ENCODE data around the gene USP34. TPM values are rescaled to one million over a fixed set of nuclear protein-coding genes. Genes with fewer than 3 reads are reported as not detected.

The USP34 gene
- total RNA-seq, 1 donor from 2014 or later = 93.8 TPM

DNA sequence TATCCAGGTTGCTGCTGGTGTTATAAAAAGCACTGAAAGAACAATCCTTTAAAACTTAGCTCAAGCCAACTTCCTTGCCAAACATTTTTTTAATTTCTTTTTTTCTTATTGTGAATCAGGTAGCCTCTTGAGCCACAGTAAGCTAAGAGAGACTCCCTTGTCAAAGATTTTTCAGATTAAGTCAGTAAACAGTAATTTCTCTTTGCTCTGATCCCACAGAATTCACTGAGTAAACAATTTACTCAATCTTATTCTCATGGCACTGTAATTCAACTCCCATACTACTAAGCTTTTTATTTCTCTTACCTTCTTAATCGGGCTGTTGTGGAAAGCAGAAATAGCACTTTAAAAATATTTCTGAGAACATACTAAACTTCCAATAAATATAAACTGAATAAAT is 226.2 kb downstream of the USP34 start:
- Mint-ChIP-seq H3K9me3 (no peaks in the 10 kb centered on the region), H3K36me3 (ENCODE audit: low read depth) (peaks cover 52% of the 10 kb centered on the region), H3K4me3 (no peak overlapping the region), H3K27me3 (no peaks in the 10 kb centered on the region), H3K27ac (no peak overlapping the region), H3K4me1 (peaks cover 4% of the 10 kb centered on the region)
- DNase-seq = no peak
- intact Hi-C loops (cut with micrococcal nuclease) = no loop called here

DNA sequence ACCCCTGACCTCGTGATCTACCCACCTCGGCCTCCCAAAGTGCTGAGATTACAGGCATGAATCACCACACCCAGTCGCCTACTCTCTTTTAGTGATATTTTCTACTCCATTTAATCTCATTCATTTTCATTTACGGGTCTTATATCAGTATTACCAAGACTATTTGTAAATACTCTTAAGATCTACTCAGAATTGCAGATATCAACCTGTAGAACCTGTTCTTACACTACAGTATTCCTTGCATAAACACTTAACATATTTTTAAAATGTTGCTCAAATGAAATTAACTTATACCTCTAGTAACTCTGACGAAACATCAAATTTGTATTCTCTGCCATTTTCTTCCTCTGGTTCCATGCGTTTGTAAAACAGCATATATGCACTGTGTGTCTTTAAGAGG is 229.6 kb downstream of the USP34 start:
- Mint-ChIP-seq H3K4me1 (peaks cover 14% of the 10 kb centered on the region), H3K9me3 (peaks cover 4% of the 10 kb centered on the region), H3K27me3 (no peaks in the 10 kb centered on the region), H3K4me3 (no peak overlapping the region), H3K36me3 (ENCODE audit: low read depth) (peaks cover 44% of the 10 kb centered on the region), H3K27ac (no peak overlapping the region)
- intact Hi-C loops (cut with micrococcal nuclease) = no loop called here
- no peak for DNase-seq

DNA sequence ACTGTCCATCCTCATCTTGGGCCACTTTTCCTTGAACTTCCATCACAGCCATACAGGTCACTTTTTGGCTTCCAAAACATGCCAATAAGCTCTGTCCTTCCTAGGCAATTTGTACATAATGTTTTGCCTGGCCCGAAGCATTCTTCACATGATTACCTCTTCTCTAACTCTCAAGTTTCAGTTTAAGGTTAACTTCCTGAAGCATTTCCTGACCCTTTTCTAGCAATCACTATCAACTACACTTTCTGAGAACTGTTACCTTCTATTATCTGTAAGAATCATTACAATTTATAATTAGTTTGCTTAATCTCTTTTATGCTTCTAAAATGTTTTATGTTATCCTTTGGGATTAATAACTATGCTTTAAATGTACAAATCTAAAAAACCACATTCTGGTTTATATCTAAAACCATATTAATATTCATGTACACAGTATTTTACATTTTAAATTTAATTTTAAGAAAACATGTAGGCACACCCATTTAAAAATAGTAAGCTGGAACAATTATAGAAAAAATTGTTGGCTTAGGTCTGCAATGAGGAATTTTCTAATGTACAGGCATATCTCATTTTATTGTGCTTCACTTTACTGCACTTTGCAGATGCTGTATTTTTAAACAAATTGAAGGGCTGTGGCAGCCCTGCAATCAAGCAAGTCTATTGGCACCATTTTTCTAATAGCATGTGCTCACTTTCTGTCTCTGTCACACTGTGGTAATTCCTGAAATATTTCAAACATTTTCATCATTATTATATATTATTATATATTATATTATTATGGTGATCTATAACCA is 232.5 kb downstream of the USP34 start:
- Mint-ChIP-seq H3K9me3 (peaks cover 4% of the 10 kb centered on the region), H3K27me3 (no peaks in the 10 kb centered on the region), H3K4me3 (peak overlapping the region; percentile 78), H3K36me3 (ENCODE audit: low read depth) (peaks cover 44% of the 10 kb centered on the region), H3K4me1 (peaks cover 16% of the 10 kb centered on the region), H3K27ac (peak overlapping the region; percentile 83)
- intact Hi-C loops (cut with micrococcal nuclease) = no loop called here
- no peak for DNase-seq

DNA sequence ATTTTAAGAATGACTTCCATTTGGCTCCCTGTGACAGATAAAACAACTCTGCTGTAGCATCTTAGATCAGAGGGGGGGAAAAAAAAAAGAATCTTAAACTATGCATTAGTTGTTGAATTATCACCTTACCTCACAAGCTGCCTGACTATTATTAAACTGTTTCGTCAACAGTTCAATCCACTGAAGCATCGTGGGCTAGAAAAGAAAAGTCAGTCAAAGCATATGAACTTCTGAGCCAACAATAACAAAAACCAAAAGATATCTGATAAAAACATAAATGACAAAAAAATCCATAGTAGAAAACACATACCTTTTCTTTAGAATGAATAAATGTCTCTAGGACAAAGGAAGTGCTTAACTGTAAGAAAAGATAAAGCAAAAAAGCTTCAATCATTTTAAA is 235.2 kb downstream of the USP34 start:
- no peak overlapping the region for H3K27ac Mint-ChIP-seq

DNA sequence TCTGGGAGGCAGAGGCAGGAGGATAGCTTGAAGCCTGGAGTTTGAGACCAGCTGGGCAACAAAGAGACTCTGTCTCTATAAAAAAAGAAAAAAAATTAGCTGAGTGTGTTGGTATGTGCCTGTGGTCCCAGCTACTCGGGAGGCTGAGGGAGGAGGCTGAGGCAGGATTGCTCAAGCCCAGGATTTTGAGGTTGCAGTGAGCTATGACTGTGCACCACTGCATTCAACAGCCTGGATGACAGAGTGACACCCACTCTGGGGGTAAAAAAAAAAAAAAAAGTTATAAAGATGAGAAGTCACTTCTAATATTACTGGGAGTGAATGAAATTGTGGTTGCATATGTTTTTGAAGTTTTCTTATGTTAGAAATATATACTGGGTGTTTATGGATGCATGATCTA is 237.3 kb downstream of the USP34 start:
- H3K27me3 Mint-ChIP-seq = no peaks in the 10 kb centered on the region
- intact Hi-C loops (cut with micrococcal nuclease) = no loop called here
- peaks cover 46% of the 10 kb centered on the region for H3K36me3 Mint-ChIP-seq (ENCODE audit: low read depth)
- no peak for DNase-seq
- no peak overlapping the region for H3K27ac Mint-ChIP-seq
- H3K4me3 Mint-ChIP-seq = no peak overlapping the region
- H3K4me1 Mint-ChIP-seq = peaks cover 11% of the 10 kb centered on the region
- peaks cover 4% of the 10 kb centered on the region for H3K9me3 Mint-ChIP-seq

More for the DNA sequence above, 235.2 kb downstream of the USP34 start:
- H3K27me3 Mint-ChIP-seq = no peaks in the 10 kb centered on the region
- peaks cover 46% of the 10 kb centered on the region for H3K36me3 Mint-ChIP-seq (ENCODE audit: low read depth)
- no peak overlapping the region for H3K4me3 Mint-ChIP-seq
- peaks cover 14% of the 10 kb centered on the region for H3K4me1 Mint-ChIP-seq
- H3K9me3 Mint-ChIP-seq = peaks cover 4% of the 10 kb centered on the region
- no peak for DNase-seq
- intact Hi-C loops (cut with micrococcal nuclease) = no loop called here

DNA sequence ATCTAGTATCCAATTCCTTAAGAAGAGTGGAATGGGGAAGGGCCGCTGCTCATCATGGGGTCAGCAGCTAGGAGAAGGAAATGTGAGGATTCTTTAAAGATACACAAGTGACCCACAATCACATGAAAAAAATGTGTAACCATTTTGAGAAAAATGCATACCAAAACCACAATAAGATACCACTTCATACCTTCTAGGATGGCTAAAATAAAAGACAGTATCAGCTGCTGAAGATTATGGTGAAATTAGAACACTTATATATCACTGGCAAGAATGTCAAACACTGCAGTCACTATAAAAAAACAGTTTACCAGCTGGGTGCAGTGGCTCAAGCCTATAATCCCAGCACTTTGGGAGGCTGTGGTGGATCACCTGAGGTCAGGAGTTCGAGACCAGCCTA is 241.0 kb downstream of the USP34 start:
- DNase-seq = no peak
- peaks cover 51% of the 10 kb centered on the region for H3K36me3 Mint-ChIP-seq (ENCODE audit: low read depth)
- no peak overlapping the region for H3K27ac Mint-ChIP-seq
- H3K27me3 Mint-ChIP-seq = no peaks in the 10 kb centered on the region
- intact Hi-C loops (cut with micrococcal nuclease) = loop anchor here (10.0 kb wide), 1 partner anchor 75 kb away; no protein-coding TSS in a partner anchor
- peaks cover 6% of the 10 kb centered on the region for H3K4me1 Mint-ChIP-seq
- no peak overlapping the region for H3K4me3 Mint-ChIP-seq
- H3K9me3 Mint-ChIP-seq = no peaks in the 10 kb centered on the region

DNA sequence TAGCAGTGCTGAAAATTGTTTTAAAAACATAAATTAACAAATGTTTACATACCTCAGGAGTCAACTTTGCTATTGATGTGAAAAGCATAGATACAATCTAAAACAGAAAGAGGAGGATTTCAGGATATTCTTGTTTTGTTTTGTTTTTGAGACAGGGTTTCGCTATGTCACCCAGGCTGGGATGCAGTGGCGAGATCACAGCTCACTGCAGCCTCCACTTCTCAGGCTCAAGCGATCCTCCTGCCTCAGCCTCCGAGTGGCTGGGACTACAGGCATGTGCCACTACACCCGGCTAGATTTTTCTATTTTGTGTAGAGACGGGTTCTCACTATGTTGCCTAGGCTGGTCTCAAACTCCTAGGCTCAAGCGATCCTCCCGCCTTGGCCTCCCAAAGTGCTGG is 248.3 kb downstream of the USP34 start:
- DNase-seq = no peak
- Mint-ChIP-seq H3K36me3 (ENCODE audit: low read depth) (peaks cover 57% of the 10 kb centered on the region), H3K9me3 (peaks cover 8% of the 10 kb centered on the region), H3K27me3 (no peaks in the 10 kb centered on the region), H3K4me1 (peaks cover 2% of the 10 kb centered on the region), H3K27ac (no peak overlapping the region), H3K4me3 (no peak overlapping the region)
- intact Hi-C loops (cut with micrococcal nuclease) = loop anchor here (10.0 kb wide), 1 partner anchor 82 kb away; no protein-coding TSS in a partner anchor

DNA sequence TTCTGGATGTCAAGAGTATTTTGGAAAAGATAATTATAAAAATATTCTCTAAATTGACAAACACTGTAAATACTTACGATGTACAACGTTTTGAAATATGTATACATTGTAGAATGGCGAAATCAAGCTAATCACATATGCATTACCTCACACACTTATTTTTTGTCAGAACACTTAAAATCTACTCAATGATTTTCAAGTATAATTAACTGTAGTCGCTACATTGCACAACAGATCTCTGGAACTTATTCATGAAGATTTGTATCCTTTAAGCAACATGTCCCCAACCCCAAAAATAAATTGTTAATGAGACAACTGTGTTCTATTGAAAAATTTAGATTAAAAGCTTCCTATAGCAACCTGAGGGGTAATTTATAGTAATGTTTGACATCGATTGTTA is 249.1 kb downstream of the USP34 start:
- H3K36me3 Mint-ChIP-seq (ENCODE audit: low read depth) = peaks cover 55% of the 10 kb centered on the region
- H3K9me3 Mint-ChIP-seq = peaks cover 8% of the 10 kb centered on the region
- no peaks in the 10 kb centered on the region for H3K27me3 Mint-ChIP-seq
- H3K4me1 Mint-ChIP-seq = peaks cover 2% of the 10 kb centered on the region
- no peak overlapping the region for H3K27ac Mint-ChIP-seq
- intact Hi-C loops (cut with micrococcal nuclease) = loop anchor here (10.0 kb wide), 1 partner anchor 83 kb away; no protein-coding TSS in a partner anchor
- DNase-seq = no peak
- no peak overlapping the region for H3K4me3 Mint-ChIP-seq

DNA sequence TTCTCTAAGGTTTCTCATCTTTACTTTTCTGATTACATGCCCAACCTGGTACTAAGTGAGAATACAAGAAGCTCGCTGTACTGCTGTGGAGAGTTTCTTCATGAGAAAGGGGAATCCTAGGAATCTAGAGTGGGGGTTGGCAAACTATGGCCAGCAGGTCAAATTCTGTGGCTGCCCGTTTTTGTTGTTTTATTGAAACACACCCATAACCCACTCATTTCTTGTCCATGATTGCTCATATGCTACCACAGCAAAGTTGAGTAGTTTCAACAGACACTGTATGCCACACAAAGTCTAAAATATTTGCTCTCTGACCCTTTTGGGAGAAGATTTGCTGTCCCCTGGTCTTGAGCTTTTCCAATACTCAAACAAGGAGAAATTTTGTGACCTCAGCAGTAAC is 250.1 kb downstream of the USP34 start:
- peaks cover 8% of the 10 kb centered on the region for H3K9me3 Mint-ChIP-seq
- H3K27ac Mint-ChIP-seq = no peak overlapping the region
- no peaks in the 10 kb centered on the region for H3K27me3 Mint-ChIP-seq
- peaks cover 49% of the 10 kb centered on the region for H3K36me3 Mint-ChIP-seq (ENCODE audit: low read depth)
- DNase-seq = no peak
- intact Hi-C loops (cut with micrococcal nuclease) = loop anchor here (10.0 kb wide), 1 partner anchor 84 kb away; no protein-coding TSS in a partner anchor
- H3K4me3 Mint-ChIP-seq = no peak overlapping the region
- H3K4me1 Mint-ChIP-seq = no peaks in the 10 kb centered on the region

DNA sequence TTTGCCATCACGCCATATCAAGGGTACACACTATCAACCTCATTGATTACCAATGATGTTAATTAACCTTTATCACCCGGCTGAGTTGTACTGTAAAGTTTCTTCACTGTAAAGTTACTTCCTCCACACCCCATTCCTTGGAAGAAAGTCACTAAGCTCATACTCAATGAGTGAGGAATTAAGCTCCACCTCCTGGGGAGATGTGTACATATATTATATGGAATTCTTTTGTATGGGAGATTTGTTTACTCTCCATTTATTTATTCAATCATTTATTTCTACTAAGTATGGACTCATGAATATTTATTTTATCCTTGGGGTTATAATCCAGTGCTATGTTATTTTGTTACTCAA is 252.1 kb downstream of the USP34 start:
- no peak overlapping the region for H3K4me3 Mint-ChIP-seq
- peaks cover 8% of the 10 kb centered on the region for H3K9me3 Mint-ChIP-seq
- H3K36me3 Mint-ChIP-seq (ENCODE audit: low read depth) = peaks cover 48% of the 10 kb centered on the region
- no peak overlapping the region for H3K27ac Mint-ChIP-seq
- no peaks in the 10 kb centered on the region for H3K4me1 Mint-ChIP-seq
- H3K27me3 Mint-ChIP-seq = no peaks in the 10 kb centered on the region
- intact Hi-C loops (cut with micrococcal nuclease) = no loop called here
- DNase-seq = no peak

DNA sequence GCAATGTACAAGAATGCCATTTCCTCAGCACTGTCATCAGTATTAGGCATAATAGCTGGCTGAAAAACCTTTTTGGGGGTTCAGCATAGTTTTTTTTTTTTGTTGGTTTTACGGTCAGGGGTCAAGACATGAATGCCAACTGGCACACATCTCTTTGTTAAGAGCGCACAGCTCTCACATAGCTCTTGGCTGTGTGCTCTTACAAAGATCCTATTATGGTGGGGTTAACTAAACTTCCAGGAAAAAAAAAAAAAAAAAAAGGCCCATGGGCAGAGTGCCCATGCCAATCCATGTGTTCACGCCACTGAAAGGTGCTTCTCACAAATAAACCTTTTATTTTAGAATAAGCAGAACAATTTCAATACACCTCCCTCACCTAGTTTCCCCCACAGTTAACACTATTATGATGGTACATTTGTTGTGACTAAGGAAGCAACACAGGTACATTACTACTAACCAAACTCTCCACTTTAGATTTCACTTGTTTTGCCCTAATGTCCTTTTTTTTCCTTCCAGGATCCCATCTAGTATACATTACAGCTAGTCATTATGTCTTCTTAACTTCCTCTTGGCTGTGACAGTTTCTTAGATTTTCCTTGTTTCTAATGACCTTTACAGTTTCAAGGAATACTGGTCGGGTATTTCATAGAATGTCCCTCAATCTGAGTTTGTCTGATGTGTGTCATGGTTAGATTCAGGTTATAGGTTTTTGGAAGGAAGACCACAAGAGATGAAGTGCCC is 252.6 kb downstream of the USP34 start:
- intact Hi-C loops (cut with micrococcal nuclease) = no loop called here
- no peak for DNase-seq
- H3K27ac Mint-ChIP-seq = no peak overlapping the region
- no peaks in the 10 kb centered on the region for H3K27me3 Mint-ChIP-seq
- peaks cover 47% of the 10 kb centered on the region for H3K36me3 Mint-ChIP-seq (ENCODE audit: low read depth)
- H3K4me1 Mint-ChIP-seq = no peaks in the 10 kb centered on the region
- H3K9me3 Mint-ChIP-seq = peaks cover 8% of the 10 kb centered on the region
- H3K4me3 Mint-ChIP-seq = no peak overlapping the region

DNA sequence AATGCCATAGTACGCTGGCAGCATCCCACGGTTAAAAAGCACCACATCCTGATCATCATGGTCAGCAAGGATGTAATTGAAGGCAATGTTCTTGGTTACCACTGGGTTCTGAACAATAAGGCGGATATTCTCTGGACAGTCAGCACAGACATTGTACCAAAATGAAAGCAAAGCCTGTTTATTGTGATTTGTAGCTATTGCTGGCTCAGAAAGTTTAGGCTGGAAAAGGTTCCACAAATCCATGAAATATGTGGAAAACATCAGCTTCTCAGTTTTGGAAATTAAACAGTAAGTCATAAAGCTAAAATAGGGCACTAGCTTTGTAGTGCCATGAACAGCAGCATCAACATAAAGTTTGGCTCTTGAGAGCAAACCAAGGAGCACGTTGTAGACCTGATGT is 256.7 kb downstream of the USP34 start:
- Mint-ChIP-seq H3K27ac (no peak overlapping the region), H3K4me1 (no peaks in the 10 kb centered on the region), H3K4me3 (no peak overlapping the region), H3K36me3 (ENCODE audit: low read depth) (peaks cover 30% of the 10 kb centered on the region), H3K9me3 (peaks cover 8% of the 10 kb centered on the region), H3K27me3 (no peaks in the 10 kb centered on the region)
- intact Hi-C loops (cut with micrococcal nuclease) = no loop called here
- DNase-seq = no peak

DNA sequence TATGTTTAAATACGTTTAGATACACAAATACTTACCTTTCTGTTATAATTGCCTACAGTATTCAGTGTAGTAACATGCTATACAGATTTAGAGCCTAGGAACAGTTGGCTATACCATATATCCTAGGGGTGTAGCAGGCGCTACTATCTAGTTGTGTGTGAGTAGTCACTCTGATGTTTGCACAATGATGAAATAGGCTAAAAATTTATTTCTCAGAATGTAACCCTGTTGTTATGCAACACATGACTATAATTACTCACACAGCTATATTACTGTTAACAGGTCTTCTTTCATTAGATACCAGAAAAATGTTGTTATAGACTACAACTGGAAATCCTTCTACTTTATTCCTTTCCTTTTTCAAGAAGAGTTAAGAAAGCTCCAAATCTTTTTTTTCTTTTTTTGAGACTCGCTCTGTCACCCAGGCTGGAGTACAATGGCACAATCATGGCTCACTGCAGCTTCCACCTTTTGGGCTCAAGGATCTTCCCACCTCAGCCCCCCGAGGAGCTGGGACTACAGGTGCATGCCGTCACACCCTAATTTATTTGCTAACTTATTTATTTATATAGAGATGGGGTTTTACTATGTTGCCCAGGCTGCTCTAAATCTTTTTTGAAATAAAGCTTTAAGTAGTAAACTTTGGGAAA is 260.4 kb downstream of the USP34 start:
- no peaks in the 10 kb centered on the region for H3K4me1 Mint-ChIP-seq
- intact Hi-C loops (cut with micrococcal nuclease) = no loop called here
- peaks cover 32% of the 10 kb centered on the region for H3K36me3 Mint-ChIP-seq (ENCODE audit: low read depth)
- no peak overlapping the region for H3K27ac Mint-ChIP-seq
- H3K4me3 Mint-ChIP-seq = no peak overlapping the region
- DNase-seq = no peak
- no peaks in the 10 kb centered on the region for H3K27me3 Mint-ChIP-seq
- no peaks in the 10 kb centered on the region for H3K9me3 Mint-ChIP-seq

DNA sequence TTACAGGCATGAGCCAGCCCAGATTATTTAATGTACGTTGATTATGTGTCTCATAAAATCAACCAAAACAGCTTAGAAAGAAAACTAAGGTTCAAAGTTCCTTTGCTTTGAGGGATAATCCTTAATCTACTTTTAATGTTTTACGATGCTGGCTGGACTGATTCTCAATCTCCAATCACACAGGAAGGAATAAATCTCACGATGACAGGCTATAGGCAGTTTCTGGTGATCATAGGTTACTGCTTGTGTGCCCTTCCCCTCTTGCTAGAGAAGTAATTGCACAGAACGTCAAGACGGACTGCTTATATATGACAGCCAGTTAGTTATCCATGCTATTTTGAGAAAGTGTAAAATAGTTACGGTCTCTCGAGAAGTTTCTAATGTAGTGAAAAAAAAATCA is 265.8 kb downstream of the USP34 start:
- Mint-ChIP-seq H3K27me3 (no peaks in the 10 kb centered on the region), H3K4me1 (no peaks in the 10 kb centered on the region), H3K9me3 (no peaks in the 10 kb centered on the region), H3K27ac (no peak overlapping the region), H3K4me3 (no peak overlapping the region), H3K36me3 (ENCODE audit: low read depth) (peaks cover 50% of the 10 kb centered on the region)
- no peak for DNase-seq
- intact Hi-C loops (cut with micrococcal nuclease) = no loop called here
